GM21381 (cell line): Measurements from ENCODE around the gene GLT1D1.

ENCODE experiments used
- ATAC-seq: cut with Tn5 transposase; IDR thresholded peaks from one replicate; pipeline ENCODE4 v1.9.1; 2021; ENCODE audit warnings: mild to moderate bottlenecking, moderate library complexity; ENCODE audit not compliant: unreplicated experiment

The GLT1D1 gene

DNA sequence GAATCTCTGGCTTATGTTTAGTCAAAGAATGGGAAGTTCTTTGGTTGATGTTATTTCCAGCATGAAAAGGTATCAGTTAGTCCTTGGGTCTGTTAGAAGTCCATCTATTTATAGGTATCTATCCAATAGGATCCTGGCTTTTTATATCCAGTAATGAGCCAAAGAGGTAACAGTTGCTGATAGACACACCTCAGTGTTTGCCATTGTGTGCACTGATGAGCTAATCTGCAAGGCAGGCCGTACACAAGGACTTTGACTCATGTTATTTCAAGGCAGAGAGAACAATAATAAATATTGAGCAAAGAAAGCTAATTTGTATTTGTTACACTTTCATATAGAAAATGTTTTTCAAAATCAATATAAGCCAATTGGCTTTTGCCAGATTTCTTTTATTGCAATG lies 56.4 kb downstream of the GLT1D1 start:
- ATAC-seq: no peak

- no peak for ATAC-seq
Measured at GRCh38 chr12:128910629-128911028, 57.4 kb downstream of the GLT1D1 start.

DNA sequence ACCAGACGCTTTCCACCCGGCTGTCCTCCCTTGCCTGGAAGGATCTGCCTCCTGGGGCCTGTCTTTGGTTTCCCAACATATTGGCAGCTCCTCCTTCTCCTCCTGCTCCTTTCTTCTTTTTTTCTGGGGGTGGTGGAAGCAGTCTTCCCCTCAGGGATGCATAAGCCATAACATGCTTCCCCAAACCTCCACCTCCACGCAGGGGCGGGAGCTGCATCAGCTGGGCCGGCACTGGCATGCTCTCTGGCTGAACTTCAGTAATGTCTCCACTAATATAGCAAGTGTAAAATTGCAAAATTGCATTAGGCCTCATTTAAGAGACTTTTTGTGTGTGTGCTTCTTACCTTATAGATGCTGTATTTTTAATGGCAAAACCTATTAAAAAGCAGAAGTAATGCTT lies 58.6 kb downstream of the GLT1D1 start:
- no peak for ATAC-seq

DNA sequence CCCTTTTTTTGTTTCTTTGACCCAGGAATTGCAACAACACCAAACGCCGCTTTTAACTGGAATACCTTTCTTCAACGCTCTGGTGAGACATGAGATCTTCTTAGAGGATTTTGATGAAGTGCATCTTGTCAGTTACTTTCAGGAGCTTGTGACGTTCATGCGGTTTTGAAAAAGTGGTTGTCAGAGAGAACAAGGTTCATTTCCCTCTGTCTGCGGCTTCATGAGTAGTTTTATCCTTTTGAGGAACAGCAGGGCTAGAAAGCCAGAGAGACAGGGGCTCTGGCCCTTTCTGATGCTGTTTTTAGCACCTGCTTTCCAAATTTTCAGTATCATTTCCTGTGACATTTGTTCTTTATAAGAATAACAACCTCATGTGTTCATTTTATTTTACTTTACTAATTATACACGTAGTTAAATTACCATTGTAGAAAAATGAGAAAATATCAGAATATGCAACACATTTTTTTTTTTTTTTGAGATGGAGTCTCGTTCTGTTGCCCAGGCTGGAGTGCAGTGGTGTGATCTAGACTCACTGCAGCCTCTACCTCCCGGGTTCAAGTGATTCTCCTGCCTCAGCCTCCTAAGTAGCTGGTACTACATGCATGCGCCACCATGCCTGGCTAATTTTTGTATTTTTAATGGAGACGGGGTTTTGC lies 61.8 kb downstream of the GLT1D1 start:
- ATAC-seq: peak; percentile 99

DNA sequence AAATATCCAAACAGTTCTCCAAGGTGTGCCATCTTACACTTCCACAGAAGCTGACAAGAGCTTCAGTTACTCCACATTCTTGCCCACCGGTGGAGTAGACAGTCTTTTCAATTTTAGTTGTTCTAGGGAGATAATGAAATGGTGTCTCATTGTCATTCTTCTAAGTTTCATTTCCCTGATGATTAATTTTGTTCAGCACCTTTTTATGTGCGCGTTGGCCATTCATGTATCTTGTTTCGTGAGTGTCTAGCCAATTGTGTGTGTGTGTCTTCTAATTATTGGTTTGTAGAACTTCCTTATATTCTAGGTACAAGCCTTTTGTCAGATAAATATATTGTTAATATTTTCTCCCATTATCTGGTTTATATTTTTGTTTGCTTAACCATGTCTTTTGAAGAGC lies 63.1 kb downstream of the GLT1D1 start:
- no peak for ATAC-seq

DNA sequence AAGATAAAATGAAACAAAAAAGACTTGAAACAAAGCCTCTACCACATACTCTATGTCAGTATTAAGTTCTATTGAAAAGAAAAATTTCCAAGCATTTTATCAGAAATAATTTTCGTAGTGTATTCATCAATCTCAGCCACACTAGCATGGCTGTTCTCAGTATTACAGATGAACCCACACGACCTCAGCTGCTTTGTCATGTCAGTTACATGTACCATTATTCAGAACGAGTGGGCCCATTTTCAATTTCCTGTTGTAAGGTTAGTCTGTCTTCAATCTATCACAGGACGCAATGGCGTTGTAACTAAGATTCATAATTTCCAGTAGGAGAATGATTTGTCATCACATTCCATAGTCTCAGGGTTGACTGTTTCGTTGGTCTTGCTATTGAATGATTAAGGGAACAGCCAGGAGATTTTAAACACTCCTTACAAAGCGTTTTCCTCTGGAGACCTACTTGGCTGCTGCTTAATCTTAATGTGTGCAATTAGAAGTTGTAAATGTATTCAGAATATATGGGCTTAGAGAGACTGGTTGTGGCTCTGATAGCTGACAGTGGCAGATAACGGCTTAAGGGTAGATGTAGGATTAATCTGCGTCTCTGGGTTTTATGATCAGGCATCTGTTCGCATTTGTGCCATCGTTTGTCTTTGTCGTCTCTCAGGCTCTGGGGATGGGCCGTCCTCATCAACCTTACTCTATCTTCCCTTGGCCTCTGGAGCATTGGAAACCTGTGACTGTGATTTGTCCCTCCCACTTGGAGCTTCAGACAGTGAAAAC lies 65.4 kb downstream of the GLT1D1 start:
- ATAC-seq: no peak

DNA sequence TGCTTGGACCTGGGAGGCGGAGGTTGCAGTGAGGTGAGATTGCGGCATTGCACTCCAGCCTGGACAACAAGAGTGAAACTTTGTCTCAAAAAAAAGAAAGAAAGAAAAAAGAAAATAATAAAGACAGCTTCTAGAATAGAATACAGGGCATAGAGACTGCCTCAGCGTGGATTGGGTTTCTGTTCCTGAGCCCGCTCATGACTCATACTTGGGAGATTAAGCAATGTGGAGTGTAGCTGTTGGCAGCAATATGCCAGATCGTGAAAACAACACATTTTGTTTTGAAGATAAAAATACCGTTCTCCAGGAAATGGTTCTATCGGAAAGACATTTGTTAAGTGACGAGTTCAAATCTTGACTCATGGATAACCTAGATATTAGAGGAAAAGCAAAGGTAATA lies 67.2 kb downstream of the GLT1D1 start:
- ATAC-seq: no peak

- no peak for ATAC-seq
Measured at GRCh38 chr12:128928361-128928760, 75.1 kb downstream of the GLT1D1 start.

DNA sequence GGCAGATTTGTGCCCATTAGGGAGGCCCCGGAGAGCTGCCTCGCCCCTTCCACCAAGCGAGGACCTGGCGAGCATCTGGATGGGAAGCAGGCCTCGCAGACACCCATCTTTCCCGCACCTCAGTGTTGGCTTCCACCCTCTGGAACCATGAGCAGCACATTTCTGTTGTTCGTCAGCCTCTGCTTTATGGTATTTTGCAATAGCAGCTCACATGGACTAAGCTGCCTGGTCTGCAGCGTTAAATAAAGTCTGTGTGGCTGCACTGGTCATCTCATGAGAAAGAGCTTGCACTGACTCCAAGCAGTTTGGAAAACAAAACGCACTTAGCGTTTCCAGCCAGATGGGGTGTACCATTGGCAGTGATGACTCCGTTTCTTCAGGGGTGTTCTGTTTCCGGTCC lies 75.8 kb downstream of the GLT1D1 start:
- no peak for ATAC-seq

DNA sequence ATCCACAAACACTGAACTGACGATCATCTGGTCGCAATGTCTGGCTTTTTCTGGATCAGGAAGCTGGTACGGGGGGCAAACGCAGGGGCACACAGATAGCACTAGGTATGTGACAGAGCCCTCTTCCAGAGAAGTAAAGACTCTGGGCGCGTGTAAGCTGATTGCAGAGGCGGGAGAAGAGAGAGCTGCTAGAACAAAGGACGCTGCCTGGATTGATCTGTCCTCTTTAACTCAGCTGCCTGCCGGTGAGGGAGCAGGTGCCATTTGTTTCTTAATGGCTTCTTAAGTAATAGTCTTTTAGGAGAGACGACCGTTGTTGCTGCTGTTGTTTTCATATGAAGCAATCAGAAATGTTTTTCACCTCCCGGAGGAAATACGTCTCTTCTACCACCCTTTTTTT lies 77.3 kb downstream of the GLT1D1 start:
- ATAC-seq: no peak

DNA sequence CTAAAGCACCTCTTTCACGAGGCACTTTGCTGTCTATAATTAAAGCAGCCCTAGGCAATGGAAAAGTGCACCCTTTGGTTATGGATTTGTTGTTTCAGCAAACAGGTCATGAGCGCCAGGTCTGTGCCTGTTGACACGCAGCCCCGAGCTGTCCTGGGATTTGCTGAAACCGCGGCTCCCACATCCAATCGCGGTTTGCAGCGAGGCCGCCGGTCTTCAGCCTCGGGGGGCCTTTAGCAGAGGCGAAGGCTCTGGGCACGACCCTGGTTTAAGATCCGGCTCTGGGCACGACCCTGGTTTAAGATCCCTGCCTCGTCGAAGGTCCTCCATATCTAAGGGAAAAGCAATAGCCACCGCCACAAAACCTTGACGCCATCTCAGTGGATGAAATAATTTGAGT lies 79.2 kb downstream of the GLT1D1 start:
- no peak for ATAC-seq

DNA sequence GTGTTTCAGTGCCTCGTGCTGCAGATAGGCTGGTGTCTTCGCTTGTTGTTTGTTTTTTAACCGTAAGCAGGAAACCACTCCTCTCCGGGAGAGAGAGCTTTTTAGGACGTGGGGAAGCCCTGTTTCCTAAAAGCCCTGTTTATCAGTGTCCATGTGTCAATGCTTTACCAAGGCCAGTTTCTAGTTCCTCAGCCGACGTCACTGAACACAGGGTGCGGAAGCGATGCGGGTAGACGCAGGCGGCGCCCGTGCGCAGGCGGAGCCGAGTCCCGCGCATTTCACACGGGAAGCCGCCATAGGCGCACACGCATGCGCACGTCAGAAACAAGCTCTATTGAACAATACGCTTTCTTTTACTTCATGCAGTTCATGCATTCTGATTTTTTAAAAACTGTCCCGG lies 79.8 kb downstream of the GLT1D1 start:
- ATAC-seq: no peak

GRCh38 chr12:128933926-128934325 lies 80.6 kb downstream of the GLT1D1 start:
- no peak for ATAC-seq

GRCh38 chr12:128938886-128939285 lies 85.6 kb downstream of the GLT1D1 start:
- ATAC-seq: no peak

DNA sequence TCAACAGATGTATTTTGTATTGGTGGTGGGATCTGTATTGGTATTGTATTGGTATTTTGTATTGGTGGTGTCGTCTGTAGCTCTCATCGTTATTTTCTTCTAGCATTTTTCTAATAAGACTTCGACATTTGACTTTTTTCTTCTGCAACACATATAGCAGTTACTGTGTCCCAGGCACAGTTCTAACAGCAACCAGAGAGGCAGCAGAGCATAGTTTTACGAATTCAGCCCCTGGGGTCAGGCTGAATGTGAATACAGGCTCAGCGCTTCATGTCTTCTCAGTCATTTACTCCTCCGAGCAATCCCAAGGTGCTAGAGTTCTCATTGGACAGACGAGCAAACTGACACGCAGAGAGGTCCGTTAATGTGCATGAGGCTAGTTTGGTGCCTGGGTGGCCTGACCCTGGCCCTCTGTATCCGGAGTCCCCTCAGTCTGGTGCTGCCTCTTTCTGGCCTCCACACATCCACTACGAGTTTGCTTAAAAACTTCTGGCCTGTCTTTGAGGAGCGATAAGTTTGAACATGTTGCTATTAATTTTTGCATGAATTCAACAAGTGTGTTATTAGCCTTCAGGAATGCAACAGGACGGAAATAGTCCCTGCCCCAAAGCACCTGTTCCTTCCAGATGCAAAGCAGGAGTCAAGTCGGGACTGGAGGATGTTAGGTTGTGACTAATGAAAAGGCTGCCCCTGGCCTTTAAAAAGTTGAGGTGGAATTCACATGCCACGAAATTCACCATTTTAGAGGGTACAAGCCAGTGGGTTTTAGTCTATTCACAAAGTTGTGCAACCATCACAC lies 87.0 kb downstream of the GLT1D1 start:
- no peak for ATAC-seq

GRCh38 chr12:128940974-128941373 lies 87.7 kb downstream of the GLT1D1 start:
- no peak for ATAC-seq

DNA sequence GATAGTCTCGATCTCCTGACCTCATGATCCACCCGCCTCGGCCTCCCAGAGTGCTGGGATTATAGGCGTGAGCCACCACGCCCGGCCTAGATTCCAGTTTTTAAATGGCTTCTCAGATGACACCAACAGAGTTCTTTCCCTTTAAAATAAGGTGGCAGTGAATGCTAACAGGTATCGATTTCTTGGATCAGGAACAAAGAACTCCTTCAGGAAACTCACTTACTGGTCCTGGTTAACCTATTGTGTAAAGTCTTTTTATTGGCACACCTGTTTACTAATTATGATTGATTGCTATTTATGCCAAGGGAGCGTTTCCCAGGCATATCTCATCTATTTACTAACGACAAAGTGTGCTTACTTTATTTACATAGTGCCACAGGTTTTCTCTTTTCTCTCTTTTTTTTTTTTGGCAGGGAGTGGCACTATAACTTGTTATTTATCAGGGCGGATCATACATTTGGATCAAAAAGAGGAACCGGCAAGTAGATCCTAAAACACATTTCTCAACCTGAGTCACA lies 89.7 kb downstream of the GLT1D1 start:
- no peak for ATAC-seq

GRCh38 chr12:128944956-128945355 lies 91.7 kb downstream of the GLT1D1 start:
- no peak for ATAC-seq

DNA sequence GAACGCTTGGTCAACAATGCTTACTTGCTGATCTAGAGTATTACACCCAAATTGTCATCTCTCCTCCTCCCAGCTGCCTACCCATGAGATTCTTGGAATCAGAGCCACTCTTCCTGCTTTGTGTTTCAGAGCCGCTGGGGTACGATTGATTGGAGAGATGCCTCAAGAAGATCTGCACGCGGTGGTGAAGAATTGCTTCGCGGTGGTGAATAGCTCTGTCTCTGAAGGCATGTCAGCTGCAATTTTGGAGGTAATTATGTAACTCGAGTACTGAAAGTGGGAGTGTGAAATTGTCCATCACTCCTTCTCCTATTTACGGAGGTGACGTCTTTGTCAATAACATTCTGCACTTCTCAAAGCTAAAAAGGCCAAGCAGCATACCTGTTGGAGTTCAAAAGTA lies 93.9 kb downstream of the GLT1D1 start:
- no peak for ATAC-seq

DNA sequence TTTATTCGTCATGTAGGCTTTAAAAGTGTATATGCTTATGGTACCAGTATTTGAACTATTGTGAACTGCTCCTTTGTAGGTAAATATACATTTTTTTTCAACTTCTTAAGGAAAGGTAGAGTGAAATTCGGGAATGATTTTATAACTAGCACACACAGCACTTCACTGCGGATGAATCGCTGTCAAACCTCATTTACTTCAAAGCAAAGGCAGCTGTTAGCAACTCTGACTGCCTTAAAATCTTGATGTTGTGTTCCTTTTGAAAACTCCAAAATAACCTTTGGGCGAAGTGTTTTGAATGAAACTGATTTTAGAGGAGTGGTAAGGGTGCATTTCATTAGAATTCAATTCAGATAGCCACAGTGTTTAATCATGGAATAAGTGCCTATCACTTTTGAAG lies 95.8 kb downstream of the GLT1D1 start:
- ATAC-seq: no peak

DNA sequence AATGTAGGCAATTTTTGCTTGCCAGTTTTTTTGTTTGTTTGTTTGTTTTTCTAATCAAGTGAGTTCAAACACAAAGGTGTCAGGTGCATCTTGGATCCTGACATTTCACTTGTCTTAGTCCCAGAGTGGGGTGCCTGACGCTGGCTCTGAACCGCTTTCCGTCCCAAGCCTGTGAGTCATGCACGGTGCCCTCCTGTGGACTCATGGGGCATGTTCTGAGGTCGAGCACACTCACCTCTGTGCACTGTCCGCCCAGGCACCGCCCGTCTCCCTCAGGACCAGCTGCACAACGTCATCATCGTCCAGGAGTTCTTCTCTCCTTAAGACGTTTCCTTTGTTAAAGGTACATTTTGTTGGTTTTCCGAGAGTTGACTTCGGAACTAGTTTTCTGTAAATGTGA lies 98.2 kb downstream of the GLT1D1 start:
- ATAC-seq: no peak

- no peak for ATAC-seq
Measured at GRCh38 chr12:128956755-128957154, 103.5 kb downstream of the GLT1D1 start.
